ENCODE results near the gene EXTL2.

DNA sequence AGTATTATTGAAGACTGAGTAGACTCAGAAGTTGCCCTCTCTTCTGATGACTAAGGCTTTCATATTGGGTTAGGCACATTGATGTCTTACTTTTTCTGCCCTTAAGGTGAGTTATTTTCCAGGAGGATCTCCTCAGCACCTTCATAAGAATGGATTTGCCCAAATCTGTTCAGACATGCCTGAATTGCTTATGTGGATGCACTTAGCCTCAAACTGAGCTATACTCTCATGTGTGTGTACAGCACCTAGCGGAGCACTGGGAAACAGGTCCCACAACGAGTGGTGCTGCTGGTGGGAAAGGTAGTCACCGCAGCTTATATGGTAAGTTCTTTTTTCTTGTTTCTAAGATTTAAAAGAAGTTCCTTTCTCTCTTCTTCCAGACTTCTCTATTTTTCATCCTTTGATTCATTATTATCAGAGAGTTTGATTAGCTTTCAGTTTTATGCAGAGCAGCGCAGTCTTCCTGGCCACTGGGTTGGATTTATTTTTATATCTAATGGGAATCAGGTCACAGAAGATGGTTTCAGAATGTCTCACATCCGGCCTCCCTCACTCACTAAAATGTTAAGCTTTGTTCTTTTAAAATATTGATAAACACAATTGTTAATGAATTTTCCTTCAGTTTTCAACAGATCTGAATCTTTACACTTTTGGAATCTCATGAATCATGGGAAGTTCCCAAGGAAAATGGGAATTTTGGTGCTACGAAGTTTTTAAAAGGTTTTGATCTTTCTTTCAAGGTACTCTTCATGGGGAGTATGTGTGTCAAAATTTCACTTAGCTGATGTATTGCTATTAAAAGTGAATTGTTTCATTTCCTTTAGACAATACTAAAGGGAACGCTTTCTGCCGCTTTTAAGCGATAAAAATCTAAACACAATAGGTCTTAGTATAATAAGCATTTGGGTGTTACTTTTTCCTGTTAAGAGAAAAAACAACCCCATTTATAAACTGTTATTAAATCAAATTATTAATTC, 58.5 kb downstream of the EXTL2 start:
- no peak for TF ChIP-seq ZFP3 (CRISPR knock-in tag; IDR thresholded peaks at IDR 0.05)
- no peak for TF ChIP-seq TCF4 (CRISPR knock-in tag; IDR thresholded peaks at IDR 0.05; ENCODE audit: borderline replicate concordance)
- no peak for TF ChIP-seq SNAI2 (CRISPR knock-in tag; IDR thresholded peaks at IDR 0.05)
- TF ChIP-seq TOX (CRISPR knock-in tag; IDR thresholded peaks at IDR 0.05; ENCODE audit: borderline replicate concordance): no peak
- TF ChIP-seq RARB (CRISPR knock-in tag; IDR thresholded peaks at IDR 0.05): no peak
- no peak for TF ChIP-seq CREB5 (CRISPR knock-in tag; IDR thresholded peaks at IDR 0.05; ENCODE audit: low read depth)
- TF ChIP-seq, protein P1, sequence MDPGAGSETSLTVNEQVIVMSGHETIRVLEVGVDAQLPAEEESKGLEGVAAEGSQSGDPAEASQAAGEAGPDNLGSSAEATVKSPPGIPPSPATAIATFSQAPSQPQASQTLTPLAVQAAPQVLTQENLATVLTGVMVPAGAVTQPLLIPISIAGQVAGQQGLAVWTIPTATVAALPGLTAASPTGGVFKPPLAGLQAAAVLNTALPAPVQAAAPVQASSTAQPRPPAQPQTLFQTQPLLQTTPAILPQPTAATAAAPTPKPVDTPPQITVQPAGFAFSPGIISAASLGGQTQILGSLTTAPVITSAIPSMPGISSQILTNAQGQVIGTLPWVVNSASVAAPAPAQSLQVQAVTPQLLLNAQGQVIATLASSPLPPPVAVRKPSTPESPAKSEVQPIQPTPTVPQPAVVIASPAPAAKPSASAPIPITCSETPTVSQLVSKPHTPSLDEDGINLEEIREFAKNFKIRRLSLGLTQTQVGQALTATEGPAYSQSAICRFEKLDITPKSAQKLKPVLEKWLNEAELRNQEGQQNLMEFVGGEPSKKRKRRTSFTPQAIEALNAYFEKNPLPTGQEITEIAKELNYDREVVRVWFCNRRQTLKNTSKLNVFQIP (CRISPR knock-in tag; IDR thresholded peaks at IDR 0.05; ENCODE audit: borderline replicate concordance, low read depth): no peak

All from SK-N-SH treated with all-trans-retinoic acid at 6 μM for 48 hours (cell line).